Memory B cell (primary cell): ENCODE measurements around the gene LYPLA2.
"Not testable (repeated sequence)": the region's sequence is repeated elsewhere in the genome, so short reads cannot be mapped to it uniquely, and the experiment has no call there.

Experiments
- ATAC-seq: fragments of 150-1000 bp; cut with Tn5 transposase; 2 replicates; pipeline ENCODE4 v1.10.0; 2021; ENCODE audit warnings: low read depth, mild to moderate bottlenecking, moderate library complexity
- DNase-seq, 2 donors: peaks; one replicate each; pipeline ENCODE4 v3.0.0; 2022; ENCODE audit warnings: low spot score in 2 of 2
- H3K27ac Mint-ChIP-seq: one replicate; pipeline ENCODE4 v1.8.0; 2022; ENCODE audit warnings: mild to moderate bottlenecking, moderate library complexity, mixed read lengths
- H3K27me3 Mint-ChIP-seq: one replicate; pipeline ENCODE4 v1.8.0; 2022; ENCODE audit warnings: mixed read lengths
- H3K36me3 Mint-ChIP-seq: one replicate; pipeline ENCODE4 v1.8.0; 2022; ENCODE audit warnings: mild to moderate bottlenecking, mixed read lengths
- H3K4me1 Mint-ChIP-seq: one replicate; pipeline ENCODE4 v1.8.0; 2022; ENCODE audit warnings: mixed read lengths
- H3K4me3 Mint-ChIP-seq: one replicate; pipeline ENCODE4 v1.8.0; 2022; ENCODE audit warnings: mild to moderate bottlenecking, moderate library complexity, mixed read lengths
- H3K9me3 Mint-ChIP-seq: one replicate; pipeline ENCODE4 v1.8.0; 2022; ENCODE audit warnings: mixed read lengths

LYPLA2 gene

DNA sequence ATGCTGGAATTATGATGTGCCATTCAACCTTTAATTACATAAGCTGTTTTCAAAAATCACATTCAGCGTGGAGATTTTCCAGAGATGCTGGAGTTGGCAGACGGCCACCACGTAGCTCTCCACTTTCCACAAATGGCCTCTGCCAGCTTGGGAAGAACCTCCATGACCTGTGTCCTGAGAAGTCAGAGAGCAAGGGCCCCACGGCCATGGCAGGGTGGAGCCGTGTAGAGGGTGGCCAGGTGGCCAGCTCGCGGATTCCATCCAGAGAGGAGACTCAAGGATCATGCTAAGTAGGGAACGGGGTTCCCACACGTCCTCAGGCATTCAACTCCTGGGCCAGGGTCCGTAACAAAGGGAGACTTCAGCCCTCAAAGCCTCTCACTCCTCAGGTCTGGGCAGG, 10.9 kb downstream of the LYPLA2 start:
- Mint-ChIP-seq H3K27me3 (no peaks in the 10 kb centered on the region), H3K4me3 (peak overlapping the region; percentile 55), H3K9me3 (no peaks in the 10 kb centered on the region), H3K36me3 (peaks cover 9% of the 10 kb centered on the region), H3K4me1 (peaks cover 6% of the 10 kb centered on the region), H3K27ac (no peak overlapping the region)
- no peak for DNase-seq
- ATAC-seq: no peak

DNA sequence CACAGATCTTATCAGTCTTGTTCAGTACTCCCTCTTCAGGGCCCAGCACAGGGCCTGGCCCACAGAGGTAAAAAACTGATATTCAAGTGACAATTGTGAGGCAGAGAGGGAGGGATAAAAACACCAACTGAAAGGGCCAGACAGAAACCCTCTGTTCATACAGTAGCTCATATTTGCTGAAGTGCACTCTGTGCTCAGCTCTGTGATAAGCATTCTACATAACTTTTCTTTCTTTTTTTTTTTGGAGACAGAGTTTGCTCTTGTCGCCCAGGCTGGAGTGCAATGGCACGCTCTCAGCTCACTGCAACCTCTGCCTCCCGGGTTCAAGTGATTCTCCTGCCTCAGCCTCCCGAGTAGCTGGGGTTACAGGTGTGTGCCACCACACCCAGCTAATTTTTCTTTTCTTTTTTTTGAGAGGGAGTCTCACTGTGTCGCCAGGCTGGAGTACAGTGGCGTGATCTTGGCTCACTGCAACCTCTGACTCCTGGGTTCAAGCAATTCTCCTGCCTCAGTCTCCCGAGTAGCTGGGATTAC, 11.9 kb downstream of the LYPLA2 start:
- H3K4me1 Mint-ChIP-seq, H3K27me3 Mint-ChIP-seq, H3K9me3 Mint-ChIP-seq, H3K27ac Mint-ChIP-seq, H3K4me3 Mint-ChIP-seq, DNase-seq, ATAC-seq: not testable (repeated sequence)
- H3K36me3 Mint-ChIP-seq: peaks cover 13% of the 10 kb centered on the region

DNA sequence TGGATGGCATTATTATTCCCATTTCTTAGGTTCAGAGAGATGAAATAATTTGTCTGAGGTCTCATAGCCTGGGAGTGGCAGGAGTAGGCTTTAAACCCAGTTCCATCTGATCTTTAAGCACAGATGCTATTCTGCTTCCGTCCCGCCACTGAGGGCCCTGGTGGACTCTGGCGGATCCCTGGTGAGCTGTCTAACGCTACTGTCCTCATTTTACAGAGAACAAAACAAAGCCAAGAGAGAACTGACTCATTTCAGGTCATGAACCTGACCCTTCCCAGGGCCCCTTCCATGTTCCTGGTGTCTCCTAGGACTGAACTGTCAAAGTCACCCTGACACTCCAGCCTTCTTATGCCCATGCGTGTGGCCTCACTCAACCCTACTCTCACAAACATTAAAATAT, 12.7 kb downstream of the LYPLA2 start:
- Mint-ChIP-seq H3K4me1 (peaks cover 6% of the 10 kb centered on the region), H3K36me3 (peaks cover 13% of the 10 kb centered on the region), H3K27ac (no peak overlapping the region), H3K9me3 (no peaks in the 10 kb centered on the region), H3K4me3 (no peak overlapping the region), H3K27me3 (no peaks in the 10 kb centered on the region)
- ATAC-seq (no peak), DNase-seq (no peak)

DNA sequence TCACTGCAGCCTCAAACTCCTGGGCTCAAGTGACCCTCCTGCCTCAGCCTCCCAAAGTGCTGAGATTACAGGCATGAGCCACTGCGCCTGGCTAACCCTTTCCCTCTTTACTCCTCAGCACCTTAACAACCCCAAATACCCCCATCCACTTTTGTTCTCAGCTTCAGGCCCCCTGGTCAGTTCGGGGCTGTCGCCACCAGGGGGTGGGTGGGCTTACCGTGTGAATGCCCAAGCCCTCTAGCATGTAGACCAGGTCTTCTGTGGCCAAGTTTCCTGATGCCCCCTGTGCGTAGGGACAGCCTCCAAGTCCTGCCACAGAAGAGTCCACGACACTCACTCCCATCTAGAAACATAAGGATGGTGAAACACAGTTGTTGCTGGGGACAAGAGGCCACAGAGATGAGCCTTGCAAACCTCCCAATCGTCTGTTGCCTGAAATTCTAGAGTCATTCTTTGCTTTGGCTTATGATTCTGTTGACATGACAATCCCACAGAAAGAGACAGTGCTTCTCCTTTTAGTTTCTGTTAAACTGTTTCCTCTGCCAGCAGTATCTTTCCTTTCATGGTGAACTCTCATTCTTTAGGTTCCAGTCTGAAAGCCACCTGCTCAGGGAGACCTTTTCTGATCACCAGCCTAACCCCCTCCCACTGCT, 13.4 kb downstream of the LYPLA2 start:
- peak overlapping the region; percentile 42 for H3K27ac Mint-ChIP-seq
- H3K36me3 Mint-ChIP-seq: peaks cover 13% of the 10 kb centered on the region
- DNase-seq (no peak), ATAC-seq (no peak)
- H3K4me3 Mint-ChIP-seq: no peak overlapping the region
- H3K9me3 Mint-ChIP-seq: no peaks in the 10 kb centered on the region
- peaks cover 6% of the 10 kb centered on the region for H3K4me1 Mint-ChIP-seq
- no peaks in the 10 kb centered on the region for H3K27me3 Mint-ChIP-seq

DNA sequence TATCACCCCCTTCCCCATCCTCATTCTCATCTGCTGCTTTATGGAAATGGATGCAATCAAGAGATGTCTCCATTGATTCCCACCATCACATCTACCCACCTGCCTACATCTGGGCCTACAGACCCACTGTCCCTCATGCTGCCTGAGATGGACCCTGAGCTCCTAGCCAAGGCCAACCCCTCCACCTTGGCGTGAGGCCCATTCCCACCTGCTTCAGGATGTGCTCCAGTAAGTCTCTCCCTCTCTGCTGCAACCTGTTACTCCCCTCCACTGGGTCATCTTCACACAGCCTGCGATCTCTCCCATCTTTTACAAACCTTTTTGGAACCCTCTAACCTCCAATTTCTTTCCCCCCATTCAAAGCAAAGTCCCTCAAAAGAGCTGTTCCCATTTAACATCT, 14.1 kb downstream of the LYPLA2 start:
- H3K27me3 Mint-ChIP-seq: no peaks in the 10 kb centered on the region
- DNase-seq: no peak
- no peak for ATAC-seq
- peaks cover 13% of the 10 kb centered on the region for H3K36me3 Mint-ChIP-seq
- no peaks in the 10 kb centered on the region for H3K9me3 Mint-ChIP-seq
- peaks cover 9% of the 10 kb centered on the region for H3K4me1 Mint-ChIP-seq
- H3K27ac Mint-ChIP-seq: peak overlapping the region; percentile 42
- no peak overlapping the region for H3K4me3 Mint-ChIP-seq

DNA sequence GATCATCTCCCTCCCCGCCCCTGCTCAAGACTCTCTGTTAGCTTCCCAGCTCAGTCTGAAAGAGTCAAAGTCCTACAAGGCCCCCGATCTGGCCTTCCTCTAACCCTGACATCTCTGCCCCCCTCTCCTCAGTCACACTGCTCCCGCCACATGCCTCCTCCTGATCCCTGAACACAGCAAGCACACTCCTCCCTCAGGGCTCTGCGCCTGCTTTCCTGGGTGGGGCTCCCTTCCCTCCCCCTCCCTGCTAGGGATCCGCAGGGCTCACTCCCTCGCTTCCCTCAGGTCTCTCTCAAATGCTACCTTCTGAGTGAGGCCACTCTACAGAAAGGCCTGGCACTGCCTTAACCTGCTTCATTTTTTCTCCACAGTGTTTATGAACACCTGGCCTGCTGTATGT, 15.3 kb downstream of the LYPLA2 start:
- no peak for ATAC-seq
- DNase-seq: no peak
- Mint-ChIP-seq H3K4me1 (peaks cover 17% of the 10 kb centered on the region), H3K36me3 (peaks cover 15% of the 10 kb centered on the region), H3K27ac (no peak overlapping the region), H3K9me3 (no peaks in the 10 kb centered on the region), H3K27me3 (no peaks in the 10 kb centered on the region), H3K4me3 (no peak overlapping the region)

DNA sequence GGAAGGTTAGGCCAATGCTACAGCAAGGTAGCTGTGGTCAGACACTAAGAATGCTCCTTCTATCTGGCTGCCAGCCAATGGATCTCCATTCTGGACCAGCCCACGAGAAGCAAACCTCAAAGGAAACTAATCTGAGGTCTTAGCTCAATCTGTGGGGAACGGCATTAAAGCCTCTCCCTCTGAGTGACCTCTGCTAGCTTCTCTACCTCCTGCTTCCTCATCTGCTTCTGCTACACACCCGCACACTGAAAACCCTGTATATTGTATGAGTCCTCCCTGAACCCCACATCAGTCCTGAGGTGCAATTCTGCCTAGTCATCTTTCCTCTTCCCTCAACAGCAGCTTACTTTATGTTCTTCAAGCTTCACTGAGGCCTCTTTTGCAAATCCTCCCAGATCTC, 16.5 kb downstream of the LYPLA2 start:
- H3K4me1 Mint-ChIP-seq: peaks cover 19% of the 10 kb centered on the region
- H3K36me3 Mint-ChIP-seq: peaks cover 18% of the 10 kb centered on the region
- no peak overlapping the region for H3K27ac Mint-ChIP-seq
- H3K9me3 Mint-ChIP-seq: no peaks in the 10 kb centered on the region
- no peak for DNase-seq
- ATAC-seq: no peak
- H3K27me3 Mint-ChIP-seq: no peaks in the 10 kb centered on the region
- H3K4me3 Mint-ChIP-seq: no peak overlapping the region

DNA sequence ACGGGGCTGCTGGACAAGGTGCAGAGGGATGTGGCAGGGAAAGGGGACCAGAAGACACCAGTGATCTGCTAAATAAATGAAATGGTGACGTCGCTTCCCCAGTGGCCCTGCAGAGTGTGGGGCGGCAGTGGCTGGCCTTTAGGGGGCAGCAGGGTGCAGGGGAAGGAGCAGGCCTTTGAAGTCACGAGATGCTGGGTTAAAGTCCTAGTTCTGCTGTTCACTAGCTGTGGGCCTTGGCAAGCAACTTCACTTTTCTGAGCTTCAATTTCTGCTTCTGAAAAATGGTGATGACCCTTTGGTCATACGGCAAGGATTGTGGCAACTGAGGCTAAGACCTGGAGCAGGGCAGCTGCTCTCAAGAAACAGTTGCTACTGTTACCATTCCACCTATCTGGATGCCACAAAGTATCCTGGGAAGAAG, 18.8 kb downstream of the LYPLA2 start:
- no peaks in the 10 kb centered on the region for H3K27me3 Mint-ChIP-seq
- DNase-seq (peak; percentile 78 to 82), ATAC-seq (peak; percentile 90)
- H3K9me3 Mint-ChIP-seq: no peaks in the 10 kb centered on the region
- H3K4me1 Mint-ChIP-seq: peaks cover 21% of the 10 kb centered on the region
- peaks cover 16% of the 10 kb centered on the region for H3K36me3 Mint-ChIP-seq
- H3K4me3 Mint-ChIP-seq: no peak overlapping the region
- H3K27ac Mint-ChIP-seq: peak overlapping the region; percentile 21

DNA sequence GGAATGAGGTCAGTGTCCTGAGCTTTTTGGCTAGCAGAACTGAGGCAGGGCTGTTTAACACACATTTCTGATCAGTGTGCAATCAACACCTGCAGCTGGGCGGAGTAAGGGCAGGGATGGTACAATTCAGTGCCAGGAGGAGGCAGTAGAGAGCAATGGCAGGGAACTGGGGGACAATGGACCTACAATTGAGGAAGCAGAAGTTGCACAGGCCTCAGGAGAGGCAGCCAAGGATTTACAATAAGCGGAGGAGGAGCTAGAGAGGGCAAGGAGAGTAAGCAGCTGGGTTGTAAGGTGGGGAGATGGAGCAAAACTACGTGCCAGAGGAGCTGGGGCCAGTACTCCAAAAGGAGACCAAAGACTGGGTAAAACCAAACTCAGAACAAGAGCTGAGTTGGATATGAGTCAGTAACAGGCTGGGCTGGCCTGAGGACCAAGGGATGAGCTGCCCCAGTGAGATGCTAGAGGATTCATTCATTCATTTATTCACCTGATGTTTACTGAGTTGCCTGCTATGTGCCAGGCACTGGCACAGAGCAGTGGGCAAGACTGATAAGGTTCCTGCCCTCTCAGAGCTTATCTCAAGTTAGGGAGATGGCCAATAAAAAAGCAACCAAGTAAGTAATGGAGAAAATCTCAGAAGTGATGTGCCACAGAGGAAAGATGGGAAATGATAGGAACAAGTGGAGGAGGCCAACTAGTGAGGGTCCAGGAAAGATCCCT, 20.0 kb downstream of the LYPLA2 start:
- no peaks in the 10 kb centered on the region for H3K9me3 Mint-ChIP-seq
- peaks cover 10% of the 10 kb centered on the region for H3K36me3 Mint-ChIP-seq
- H3K27me3 Mint-ChIP-seq: no peaks in the 10 kb centered on the region
- peaks cover 21% of the 10 kb centered on the region for H3K4me1 Mint-ChIP-seq
- peak overlapping the region; percentile 21 for H3K27ac Mint-ChIP-seq
- peak; percentile 84 for ATAC-seq
- peak; percentile 78 to 84 for DNase-seq
- no peak overlapping the region for H3K4me3 Mint-ChIP-seq

DNA sequence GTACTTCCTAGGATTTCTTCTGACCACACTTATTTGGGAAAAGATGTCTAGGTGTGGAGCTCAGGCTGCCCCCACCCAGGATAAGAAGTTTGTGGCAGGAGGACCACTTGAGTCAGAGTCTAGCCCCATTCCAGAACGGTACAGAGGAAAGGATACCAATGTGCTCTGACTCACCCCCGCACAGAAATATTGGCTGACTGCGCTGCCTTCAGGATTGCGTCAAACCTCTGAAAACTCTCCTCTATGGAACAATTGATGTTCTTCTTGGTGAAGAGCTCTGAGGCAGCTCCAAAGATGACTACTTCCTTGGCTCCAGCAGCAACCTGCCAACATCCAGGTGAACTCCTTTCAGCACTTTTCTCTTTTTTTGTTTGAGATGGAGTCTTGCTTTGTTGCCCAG, 23.1 kb downstream of the LYPLA2 start:
- Mint-ChIP-seq H3K4me3 (no peak overlapping the region), H3K27me3 (no peaks in the 10 kb centered on the region), H3K27ac (no peak overlapping the region), H3K36me3 (peaks cover 11% of the 10 kb centered on the region), H3K9me3 (no peaks in the 10 kb centered on the region), H3K4me1 (peaks cover 24% of the 10 kb centered on the region)
- no peak for ATAC-seq
- no peak for DNase-seq

DNA sequence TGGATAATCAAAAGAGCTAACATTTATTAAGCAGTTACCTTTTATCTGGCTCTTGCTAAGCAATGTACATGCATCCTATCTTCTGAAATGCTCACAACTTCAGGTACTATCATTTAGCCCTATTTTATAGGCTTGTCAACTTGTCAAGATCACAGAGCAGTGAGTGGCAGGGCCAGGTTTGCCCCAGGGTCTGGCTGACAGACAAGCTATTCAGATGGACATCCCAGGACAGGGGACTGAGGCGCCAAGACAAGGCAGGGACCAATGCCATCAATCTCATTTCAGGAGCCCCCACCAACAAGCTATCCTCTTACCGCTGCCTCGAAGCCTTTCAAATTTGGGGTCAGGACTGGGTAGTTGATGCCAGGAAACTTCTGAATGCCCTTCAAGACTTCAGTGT, 25.4 kb downstream of the LYPLA2 start:
- Mint-ChIP-seq H3K27me3 (no peaks in the 10 kb centered on the region), H3K4me3 (no peak overlapping the region), H3K4me1 (peaks cover 8% of the 10 kb centered on the region), H3K27ac (no peak overlapping the region), H3K36me3 (peaks cover 13% of the 10 kb centered on the region), H3K9me3 (no peaks in the 10 kb centered on the region)
- ATAC-seq (no peak), DNase-seq (no peak)

DNA sequence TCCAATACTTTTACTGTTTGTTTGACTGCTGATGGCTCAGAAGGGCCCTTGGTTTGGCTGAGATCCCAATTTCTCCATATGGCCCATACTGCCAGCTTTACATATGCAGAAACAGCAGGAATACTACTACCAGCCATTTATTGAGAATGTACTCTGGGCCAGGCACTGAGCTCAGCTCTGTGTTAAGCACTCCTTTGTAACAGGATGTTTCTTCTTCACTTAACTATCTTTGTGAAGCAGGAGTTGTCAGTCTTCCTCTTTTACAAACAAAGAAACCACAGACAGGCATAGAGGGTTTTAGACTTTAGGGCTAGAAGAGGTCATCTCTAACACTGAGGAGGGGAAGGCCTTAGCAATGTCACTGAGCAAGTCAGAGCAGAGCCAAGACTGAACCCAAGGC, 26.0 kb downstream of the LYPLA2 start:
- no peaks in the 10 kb centered on the region for H3K9me3 Mint-ChIP-seq
- H3K27ac Mint-ChIP-seq: no peak overlapping the region
- peaks cover 13% of the 10 kb centered on the region for H3K36me3 Mint-ChIP-seq

DNA sequence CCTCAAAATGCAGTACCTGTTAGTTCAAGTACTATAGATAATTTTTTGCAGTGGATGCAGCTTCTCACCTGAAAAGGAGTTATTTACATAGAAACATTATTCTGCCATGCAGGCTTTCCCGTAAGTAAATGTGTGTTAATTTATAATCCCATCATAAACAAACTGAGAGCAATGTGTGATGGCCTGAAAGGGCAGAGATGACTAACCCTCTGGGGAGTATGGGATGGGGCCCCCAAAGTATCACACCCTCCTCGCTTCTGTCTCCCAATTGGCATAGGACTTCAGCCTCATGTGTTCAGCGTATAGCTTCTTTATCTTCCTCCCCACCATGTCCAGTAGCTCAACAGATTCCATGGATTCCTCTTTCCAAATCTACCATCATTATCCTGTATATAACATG, 26.7 kb downstream of the LYPLA2 start:
- Mint-ChIP-seq H3K4me3 (no peak overlapping the region), H3K4me1 (peaks cover 5% of the 10 kb centered on the region), H3K36me3 (peaks cover 9% of the 10 kb centered on the region), H3K27me3 (no peaks in the 10 kb centered on the region), H3K27ac (no peak overlapping the region), H3K9me3 (no peaks in the 10 kb centered on the region)
- no peak for DNase-seq
- ATAC-seq: no peak

More for the DNA sequence above, 26.0 kb downstream of the LYPLA2 start:
- ATAC-seq (no peak), DNase-seq (no peak)
- Mint-ChIP-seq H3K27me3 (no peaks in the 10 kb centered on the region), H3K4me3 (no peak overlapping the region), H3K4me1 (peaks cover 7% of the 10 kb centered on the region)

DNA sequence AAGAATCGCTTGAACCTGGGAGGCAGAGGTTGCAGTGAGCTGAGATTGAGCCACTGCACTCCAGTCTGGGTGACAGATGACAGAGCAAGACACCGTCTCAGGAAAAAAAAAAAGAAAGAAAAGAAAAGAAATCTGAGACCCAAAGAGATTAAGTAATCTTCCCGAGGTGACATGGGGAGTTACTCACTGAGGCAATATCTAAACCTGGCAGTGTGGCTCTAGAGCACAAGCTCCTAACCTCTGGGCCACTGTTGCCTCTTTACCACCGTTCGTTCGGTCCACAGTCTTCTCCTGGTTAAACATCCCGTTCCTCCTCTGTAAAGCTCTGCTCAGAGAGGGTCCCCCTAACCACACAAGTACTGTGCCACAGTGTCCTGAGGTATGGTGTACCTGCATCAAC, 32.8 kb downstream of the LYPLA2 start:
- Mint-ChIP-seq H3K4me3 (peak overlapping the region; percentile 52), H3K27ac (peak overlapping the region; percentile 96), H3K9me3 (no peaks in the 10 kb centered on the region), H3K27me3 (no peaks in the 10 kb centered on the region), H3K36me3 (peaks cover 5% of the 10 kb centered on the region), H3K4me1 (peaks cover 19% of the 10 kb centered on the region)
- ATAC-seq: no peak
- DNase-seq: no peak
